SJCRH30 (cell line): ENCODE measurements around the gene TNS4. TPM values are rescaled to one million over a fixed set of nuclear protein-coding genes. Genes with fewer than 3 reads are reported as not detected.
A peak's percentile ranks its signal among the peaks of the same experiment; 100 is the strongest.
"Not testable (repeated sequence)": the region's sequence is repeated elsewhere in the genome, so short reads cannot be mapped to it uniquely, and the experiment has no call there.

Experiments used
- DNase-seq, 2 experiments: peaks; one replicate each; pipeline ENCODE4 v3.0.0-alpha.2; 2015 to 2020
- H3K27ac ChIP-seq: fragments of 250-450 bp; sonication (Bioruptor Pico); 2 replicates; pipeline ENCODE4 v1.5.1; 2020; ENCODE audit warnings: mild to moderate bottlenecking, moderate library complexity
- H3K27me3 ChIP-seq: fragments of 250-450 bp; sonication (Bioruptor Pico); 2 replicates; pipeline ENCODE4 v1.5.1; 2020; ENCODE audit warnings: mild to moderate bottlenecking, moderate library complexity
- H3K36me3 ChIP-seq: fragments of 250-450 bp; sonication (Bioruptor Pico); 2 replicates; pipeline ENCODE4 v1.5.1; 2020; ENCODE audit warnings: mild to moderate bottlenecking, moderate library complexity
- H3K4me1 ChIP-seq: fragments of 250-450 bp; sonication (Bioruptor Pico); 2 replicates; pipeline ENCODE4 v1.5.1; 2020; ENCODE audit warnings: mild to moderate bottlenecking, moderate library complexity
- H3K4me3 ChIP-seq: fragments of 250-450 bp; sonication (Bioruptor Pico); 2 replicates; pipeline ENCODE4 v1.5.1; 2020; ENCODE audit warnings: mild to moderate bottlenecking, moderate library complexity
- H3K9me3 ChIP-seq: fragments of 250-450 bp; sonication (Bioruptor Pico); replicated peaks from 2 replicates; pipeline ENCODE4 v1.5.1; 2020; ENCODE audit warnings: mild to moderate bottlenecking, moderate library complexity
- total RNA-seq: library from RNA; depleted of rRNA; stranded (reverse); fragments of >200 nt; shearing (Covaris generic); gene quantifications from 2 replicates; pipeline ENCODE4 v1.2.3, GENCODE V29; 2014; rRNA removed

Gene TNS4, protein sequence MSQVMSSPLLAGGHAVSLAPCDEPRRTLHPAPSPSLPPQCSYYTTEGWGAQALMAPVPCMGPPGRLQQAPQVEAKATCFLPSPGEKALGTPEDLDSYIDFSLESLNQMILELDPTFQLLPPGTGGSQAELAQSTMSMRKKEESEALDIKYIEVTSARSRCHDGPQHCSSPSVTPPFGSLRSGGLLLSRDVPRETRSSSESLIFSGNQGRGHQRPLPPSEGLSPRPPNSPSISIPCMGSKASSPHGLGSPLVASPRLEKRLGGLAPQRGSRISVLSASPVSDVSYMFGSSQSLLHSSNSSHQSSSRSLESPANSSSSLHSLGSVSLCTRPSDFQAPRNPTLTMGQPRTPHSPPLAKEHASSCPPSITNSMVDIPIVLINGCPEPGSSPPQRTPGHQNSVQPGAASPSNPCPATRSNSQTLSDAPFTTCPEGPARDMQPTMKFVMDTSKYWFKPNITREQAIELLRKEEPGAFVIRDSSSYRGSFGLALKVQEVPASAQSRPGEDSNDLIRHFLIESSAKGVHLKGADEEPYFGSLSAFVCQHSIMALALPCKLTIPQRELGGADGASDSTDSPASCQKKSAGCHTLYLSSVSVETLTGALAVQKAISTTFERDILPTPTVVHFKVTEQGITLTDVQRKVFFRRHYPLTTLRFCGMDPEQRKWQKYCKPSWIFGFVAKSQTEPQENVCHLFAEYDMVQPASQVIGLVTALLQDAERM
- total RNA-seq = not detected in 2 replicates

DNA sequence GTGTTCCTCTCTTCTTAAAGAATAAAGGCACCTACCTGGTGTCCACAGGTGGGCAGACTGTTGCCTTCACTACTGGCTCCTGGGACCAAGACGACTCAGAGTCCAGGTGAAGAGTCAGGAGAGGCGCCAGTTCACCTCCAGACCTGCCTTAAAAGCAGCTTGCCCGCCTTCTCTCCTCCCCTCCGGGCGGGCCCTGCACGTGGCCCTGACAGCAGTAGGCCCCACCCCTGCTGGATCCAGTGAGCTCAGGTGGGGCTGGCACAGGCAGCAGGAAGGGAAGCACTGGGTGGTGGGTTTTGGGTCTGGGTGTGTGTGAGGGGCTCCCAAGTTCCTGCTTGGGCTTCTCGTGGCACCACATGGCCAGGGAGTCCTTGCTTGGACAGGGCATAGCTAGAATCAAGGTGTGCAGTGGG, at the start of gene TNS4:
TSS of gene TNS4 (minus strand) at position 125 of the 413 bp plus-strand sequence. CDS start 5,198 bp downstream, outside the sequence.
- H3K9me3 ChIP-seq = no peaks in the 10 kb centered on the region
- H3K27ac ChIP-seq = no peak within 1 kb of the TSS
- H3K4me3 ChIP-seq = no peak within 1 kb of the TSS
- DNase-seq = no peak
- H3K4me1 ChIP-seq = peaks cover 19% of the 10 kb centered on the region; the same call in 1 of the 2 replicates
- H3K36me3 ChIP-seq = no peaks in the 10 kb centered on the region
- no peaks in the 10 kb centered on the region for H3K27me3 ChIP-seq

DNA sequence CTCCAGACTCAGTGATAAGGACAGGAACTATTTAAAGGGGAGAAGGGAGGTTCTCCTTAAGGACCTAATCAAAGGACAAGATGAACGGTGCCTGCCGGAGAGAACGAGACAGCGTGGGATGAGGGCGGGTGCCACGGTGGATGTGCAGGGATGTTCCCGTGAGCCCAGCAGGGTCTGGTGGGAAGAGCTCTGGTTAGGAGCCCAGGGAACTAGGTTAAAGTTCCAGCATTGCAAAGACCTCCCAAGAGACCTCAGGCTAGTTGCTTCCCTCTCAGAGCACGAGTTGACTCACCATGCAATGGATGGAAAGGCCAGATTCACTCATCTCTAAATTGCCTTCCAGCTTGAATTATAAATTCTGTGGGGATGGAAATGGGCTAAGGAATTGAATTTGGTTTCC, 49.2 kb upstream of the TNS4 start:
- Histone ChIP-seq H3K27ac (no peak overlapping the region), H3K27me3 (no peaks in the 10 kb centered on the region)
- DNase-seq = no peak

DNA sequence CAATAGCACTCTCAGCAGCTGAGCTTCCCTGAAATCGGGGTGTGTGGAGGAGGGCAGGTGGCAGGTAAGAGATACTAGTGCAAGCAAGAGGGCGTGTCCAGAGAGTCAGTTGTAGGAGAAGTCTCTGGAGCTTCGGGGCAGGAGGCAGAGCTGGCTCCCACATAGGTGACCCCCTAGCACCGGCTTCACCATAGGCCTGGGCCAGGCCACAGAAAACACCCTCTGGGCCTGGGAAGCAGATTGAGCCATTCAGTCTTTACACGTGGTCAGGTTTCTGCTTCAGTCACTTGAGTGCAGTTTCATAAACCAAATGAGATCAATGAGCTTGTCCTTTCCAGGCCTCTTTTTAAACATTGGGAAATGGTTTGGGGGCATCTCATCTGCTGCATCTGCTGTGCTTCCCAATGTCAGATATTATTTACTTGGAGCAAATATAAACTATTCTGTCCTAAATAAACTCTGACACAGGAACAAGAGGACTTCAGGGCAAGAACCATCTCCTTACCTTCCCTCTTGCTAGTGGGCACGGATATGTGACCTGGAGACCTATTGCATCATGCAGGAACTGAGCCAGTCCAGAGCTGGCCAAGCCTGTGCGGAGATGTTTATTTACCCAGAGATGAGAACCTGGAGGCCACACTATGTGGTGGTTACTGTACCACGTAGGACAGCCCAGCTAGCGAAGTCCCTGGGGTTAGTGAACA, 47.7 kb upstream of the TNS4 start:
- peak overlapping the region; percentile 84 for H3K27ac ChIP-seq
- peak; percentile 48 to 61 for DNase-seq
- no peaks in the 10 kb centered on the region for H3K36me3 ChIP-seq
- H3K9me3 ChIP-seq = no peaks in the 10 kb centered on the region
- H3K27me3 ChIP-seq = no peaks in the 10 kb centered on the region
- peaks cover 62% of the 10 kb centered on the region for H3K4me1 ChIP-seq
- H3K4me3 ChIP-seq = no peak overlapping the region

More for the DNA sequence above, 49.2 kb upstream of the TNS4 start:
- Histone ChIP-seq H3K36me3 (no peaks in the 10 kb centered on the region), H3K4me1 (peaks cover 68% of the 10 kb centered on the region), H3K4me3 (no peak overlapping the region), H3K9me3 (no peaks in the 10 kb centered on the region)

DNA sequence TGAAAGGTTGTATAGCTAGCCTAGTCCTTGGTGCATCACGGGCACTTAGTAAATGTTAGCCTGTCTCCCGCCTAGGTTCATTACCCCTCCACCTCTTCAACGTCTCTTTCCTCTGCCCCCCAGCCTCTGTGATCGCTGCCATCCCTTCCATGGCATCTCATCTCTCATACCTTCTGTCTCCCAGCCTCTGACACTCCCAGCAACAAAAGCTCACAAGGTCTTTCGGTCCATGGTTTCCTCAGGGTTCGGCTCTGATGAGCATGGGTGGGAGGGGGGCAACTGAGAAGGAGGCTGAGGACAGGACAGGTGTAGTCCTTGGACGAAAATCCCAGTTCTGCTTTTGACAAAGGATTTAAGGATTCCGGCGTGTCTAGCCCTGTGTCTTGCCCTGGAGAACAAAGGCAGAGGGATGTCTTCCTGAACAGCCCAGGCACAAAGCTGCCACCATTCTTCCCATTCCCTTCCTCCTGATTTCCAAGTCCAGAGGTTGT, 47.1 kb upstream of the TNS4 start:
- no peak overlapping the region for H3K4me3 ChIP-seq
- peak overlapping the region; percentile 84 for H3K27ac ChIP-seq
- DNase-seq = no peak
- H3K9me3 ChIP-seq = no peaks in the 10 kb centered on the region
- peaks cover 62% of the 10 kb centered on the region for H3K4me1 ChIP-seq
- no peaks in the 10 kb centered on the region for H3K36me3 ChIP-seq
- no peaks in the 10 kb centered on the region for H3K27me3 ChIP-seq

DNA sequence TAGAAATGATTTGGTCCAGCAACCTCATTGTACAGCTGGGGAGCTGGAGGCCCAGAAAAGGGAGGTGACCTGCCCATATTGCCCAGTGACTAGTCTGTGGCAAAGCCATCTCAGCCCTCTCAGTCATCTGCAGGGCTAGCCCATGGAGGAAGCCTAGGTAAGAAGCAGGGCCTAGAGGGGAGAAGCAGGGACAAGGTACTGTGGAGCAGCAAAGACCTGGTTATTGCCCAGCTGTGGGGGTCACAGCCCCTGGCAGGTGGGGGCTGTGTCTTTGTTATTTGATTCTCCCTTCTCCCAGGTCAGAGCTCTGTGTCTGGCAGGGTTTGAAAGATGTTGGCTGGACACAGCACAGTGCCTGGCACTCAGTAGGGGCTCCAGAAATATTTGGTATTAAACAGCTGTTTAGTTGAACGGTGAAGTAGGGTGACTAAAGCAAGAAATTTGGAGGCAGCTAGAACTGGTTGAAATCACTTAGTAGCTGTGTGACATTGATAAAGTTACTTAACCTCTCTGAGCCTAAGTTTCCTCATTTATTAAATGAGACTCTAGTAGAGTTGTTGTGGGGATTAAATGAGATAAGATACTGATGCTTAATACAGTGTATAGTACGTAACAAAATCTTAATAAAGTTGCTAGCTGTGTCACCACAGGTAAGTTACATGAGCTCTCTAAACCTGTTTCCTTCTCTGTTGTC, 46.5 kb upstream of the TNS4 start:
- no peak overlapping the region for H3K4me3 ChIP-seq
- no peaks in the 10 kb centered on the region for H3K27me3 ChIP-seq
- H3K36me3 ChIP-seq = no peaks in the 10 kb centered on the region
- H3K27ac ChIP-seq = peak overlapping the region; percentile 84
- H3K4me1 ChIP-seq = peaks cover 62% of the 10 kb centered on the region
- no peaks in the 10 kb centered on the region for H3K9me3 ChIP-seq
- DNase-seq = no peak

DNA sequence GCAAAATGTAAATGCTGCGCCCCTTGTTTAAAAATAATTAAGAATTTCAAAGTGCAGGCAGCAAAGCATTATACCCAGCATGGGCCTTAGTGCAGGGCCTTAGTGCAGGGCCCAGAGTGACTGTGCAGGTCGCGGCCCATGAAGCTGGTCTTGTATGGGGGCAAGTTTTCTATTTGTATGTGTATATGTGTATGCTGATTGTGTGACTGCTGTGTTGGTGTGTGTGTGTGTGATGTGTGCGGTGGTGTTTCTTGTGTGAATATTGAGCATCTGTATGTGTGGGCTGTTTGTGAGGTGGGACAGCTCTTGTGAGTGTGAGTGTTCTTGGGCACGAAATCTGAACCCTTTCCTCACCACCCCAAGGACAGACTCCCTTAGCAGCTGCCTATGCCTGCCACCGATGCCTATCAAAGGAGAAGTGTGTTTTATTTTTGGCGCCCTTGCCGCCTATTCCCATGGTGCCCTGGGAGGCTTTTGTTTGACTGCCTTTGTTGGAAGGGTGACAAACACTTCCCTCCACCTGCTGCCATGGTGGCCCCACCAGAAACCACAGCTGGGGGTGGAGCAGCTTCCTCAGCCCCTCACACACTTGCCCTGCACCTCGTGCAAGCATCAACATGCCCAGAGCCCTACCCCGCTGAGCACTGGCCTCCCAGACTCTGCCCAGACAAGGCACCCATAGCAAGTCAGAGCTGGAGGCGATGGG, 45.8 kb upstream of the TNS4 start:
- Histone ChIP-seq H3K4me1 (peaks cover 69% of the 10 kb centered on the region), H3K27ac (peak overlapping the region; percentile 84), H3K36me3 (no peaks in the 10 kb centered on the region), H3K27me3 (no peaks in the 10 kb centered on the region), H3K4me3 (no peak overlapping the region), H3K9me3 (no peaks in the 10 kb centered on the region)
- peak; percentile 98 to 99 for DNase-seq

DNA sequence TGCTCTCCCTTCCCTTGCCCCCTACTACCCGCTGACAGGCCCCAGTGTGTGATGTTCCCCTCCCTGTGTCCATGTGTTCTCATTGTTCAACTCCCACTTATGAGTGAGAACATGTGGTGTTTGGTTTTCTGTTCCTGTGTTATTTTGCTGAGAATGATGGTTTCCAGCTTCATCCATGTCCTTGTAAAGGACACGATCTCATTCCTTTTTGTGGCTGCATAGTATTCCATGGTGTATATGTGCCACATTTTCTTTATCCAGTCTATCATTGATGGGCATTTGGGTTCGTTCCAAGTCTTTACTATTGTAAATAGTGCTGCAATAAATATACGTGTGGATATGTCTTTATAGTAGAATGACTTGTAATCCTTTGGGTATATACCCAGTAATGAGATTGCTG, 45.1 kb upstream of the TNS4 start:
- DNase-seq, H3K9me3 ChIP-seq, H3K4me3 ChIP-seq, H3K27me3 ChIP-seq, H3K36me3 ChIP-seq: not testable (repeated sequence)
- Histone ChIP-seq H3K27ac (peak overlapping the region; percentile 84), H3K4me1 (peaks cover 73% of the 10 kb centered on the region)

DNA sequence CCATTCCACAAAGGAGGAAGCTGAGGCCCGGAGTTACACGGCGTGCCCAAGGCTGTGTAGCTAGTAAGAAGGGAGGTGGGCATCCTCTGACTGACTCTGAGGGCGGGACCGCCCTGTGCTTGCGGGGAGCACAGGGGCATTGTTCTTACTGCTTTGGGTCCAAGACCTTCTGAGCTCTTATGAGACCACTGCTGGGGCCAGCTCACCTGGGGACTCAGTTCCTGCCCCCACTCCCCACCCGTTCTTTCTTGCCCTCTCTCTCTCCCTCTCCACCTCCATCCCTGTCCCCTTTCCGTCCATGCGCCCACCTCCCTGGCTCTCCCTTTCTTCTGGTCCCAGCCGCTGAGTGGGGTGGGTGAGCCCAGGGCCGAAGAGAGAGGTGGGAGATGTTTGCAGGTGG, 44.2 kb upstream of the TNS4 start:
- Histone ChIP-seq H3K9me3 (no peaks in the 10 kb centered on the region), H3K36me3 (no peaks in the 10 kb centered on the region), H3K4me3 (no peak overlapping the region), H3K27ac (no peak overlapping the region), H3K27me3 (no peaks in the 10 kb centered on the region), H3K4me1 (peaks cover 69% of the 10 kb centered on the region)
- DNase-seq = no peak

DNA sequence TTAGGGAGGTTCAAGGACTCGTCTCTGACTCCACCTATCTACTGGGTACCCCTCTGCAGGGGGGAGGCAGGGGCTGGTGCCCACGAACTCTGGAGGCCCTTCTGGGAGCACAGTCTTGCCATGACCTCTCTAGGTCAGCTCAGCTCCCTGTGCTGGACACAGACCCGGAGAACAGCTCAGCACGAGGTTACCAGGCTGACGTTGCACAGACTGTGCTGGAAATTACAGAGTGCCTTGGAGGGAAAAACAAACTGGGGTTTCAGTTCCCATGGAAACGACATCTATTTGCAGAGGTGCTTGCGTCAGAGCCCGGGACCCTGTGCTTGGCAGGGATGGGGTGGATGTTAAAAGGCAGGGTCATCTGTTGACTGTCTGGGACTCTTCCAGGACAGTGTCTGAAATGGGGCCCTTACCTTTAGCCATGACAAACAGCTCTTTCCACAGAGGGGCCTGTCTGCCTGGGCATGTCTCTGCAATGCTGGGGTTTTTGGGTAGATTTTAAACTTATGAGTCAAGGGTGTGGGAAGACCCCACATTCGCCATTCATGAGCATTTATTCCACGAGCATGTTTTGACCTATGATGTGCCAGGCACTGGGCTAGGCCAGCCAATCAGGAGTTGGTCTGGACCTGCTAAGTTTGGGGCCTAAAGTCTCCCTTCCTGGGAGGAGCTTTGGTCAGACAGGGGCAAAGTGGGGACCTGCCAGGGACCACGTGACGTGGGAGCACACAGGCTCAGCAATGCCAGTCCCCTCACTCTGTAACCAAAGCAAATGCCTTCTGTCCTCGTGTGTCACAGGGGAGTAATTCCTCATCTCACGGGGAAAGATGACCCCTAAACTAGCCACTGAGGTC, 41.4 kb upstream of the TNS4 start:
- Histone ChIP-seq H3K36me3 (no peaks in the 10 kb centered on the region), H3K9me3 (no peaks in the 10 kb centered on the region), H3K27me3 (no peaks in the 10 kb centered on the region), H3K27ac (peak overlapping the region; percentile 76), H3K4me3 (peak overlapping the region; percentile 4; the same call in 1 of the 2 replicates), H3K4me1 (peaks cover 40% of the 10 kb centered on the region)
- peak; percentile 82 to 85 for DNase-seq

DNA sequence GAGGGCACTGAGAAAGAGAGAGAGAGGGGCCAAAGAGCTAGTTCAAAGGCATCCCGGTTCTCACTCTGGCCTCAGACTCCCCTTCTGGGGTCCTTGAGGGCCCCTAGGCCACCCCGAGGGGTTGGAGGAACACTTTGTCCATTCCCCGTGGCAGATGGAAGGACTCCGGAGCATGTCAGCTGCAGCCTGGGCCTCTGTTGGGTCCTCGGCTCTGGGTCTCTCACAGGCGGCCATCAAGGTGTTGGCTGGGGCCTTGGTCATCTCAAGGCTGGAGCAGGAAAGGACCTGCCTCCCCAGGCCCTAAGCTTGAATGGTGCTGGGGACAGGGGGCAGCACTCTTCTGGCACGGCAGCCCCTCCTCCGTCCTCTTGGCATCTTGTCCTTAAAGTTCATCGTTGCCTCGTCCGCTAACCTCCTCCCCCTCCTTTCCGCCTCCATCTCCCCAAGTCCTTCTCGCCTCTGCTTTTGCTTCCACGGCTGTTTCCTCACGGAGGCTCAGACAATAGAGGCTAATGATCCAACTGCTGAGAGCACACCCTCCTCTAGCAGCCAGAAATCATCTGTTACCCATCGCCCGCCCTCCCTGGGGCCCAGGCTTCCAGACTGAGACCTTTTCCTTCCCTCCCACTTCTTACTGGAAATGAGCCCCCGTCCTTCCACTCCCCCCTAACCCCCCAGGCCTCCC, 40.6 kb upstream of the TNS4 start:
- Histone ChIP-seq H3K4me1 (peaks cover 36% of the 10 kb centered on the region), H3K27ac (peak overlapping the region; percentile 76), H3K4me3 (no peak overlapping the region), H3K9me3 (no peaks in the 10 kb centered on the region), H3K36me3 (no peaks in the 10 kb centered on the region), H3K27me3 (no peaks in the 10 kb centered on the region)
- DNase-seq = peak in 1 of 2 experiments; percentile 54

DNA sequence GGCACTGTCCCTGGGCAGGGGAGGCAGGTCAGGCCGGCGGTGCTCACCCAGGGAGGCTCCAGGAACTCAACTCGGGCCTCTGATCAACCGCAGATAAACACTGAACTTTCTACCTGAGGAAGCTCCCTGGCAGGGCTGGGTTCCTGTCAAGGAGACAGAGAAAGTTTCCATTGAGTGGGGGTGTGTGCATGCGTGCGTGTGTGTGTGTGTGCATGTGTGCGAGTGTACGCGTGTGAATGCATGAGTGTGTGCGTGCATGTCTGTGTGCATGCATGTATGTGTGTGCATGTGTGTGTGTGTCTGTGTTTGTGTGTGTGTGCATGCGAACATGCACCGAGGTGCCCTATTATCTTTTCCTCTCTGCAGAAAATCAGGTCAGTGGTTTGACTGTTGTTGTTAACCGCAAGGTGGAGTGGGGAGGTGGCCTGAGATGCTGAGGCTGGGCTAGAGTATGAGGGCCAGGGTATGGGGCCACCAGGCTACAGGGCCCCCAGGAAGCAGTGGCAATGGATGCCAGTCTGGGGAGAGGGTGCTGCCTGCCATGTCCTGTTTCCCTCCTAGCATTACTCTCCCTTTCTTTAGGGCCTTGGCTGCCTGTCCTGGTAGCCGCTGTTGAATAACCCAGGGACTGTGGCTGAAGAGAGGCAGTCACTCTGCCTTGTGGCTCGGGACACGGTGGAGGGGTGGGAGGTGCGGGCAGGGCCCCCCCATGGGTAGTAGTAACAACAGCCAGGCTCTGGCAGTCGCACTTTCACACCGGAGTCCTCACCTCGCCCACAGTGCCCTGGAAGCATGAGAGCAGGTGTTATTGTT, 39.8 kb upstream of the TNS4 start:
- Histone ChIP-seq H3K9me3 (no peaks in the 10 kb centered on the region), H3K36me3 (no peaks in the 10 kb centered on the region), H3K4me1 (peaks cover 40% of the 10 kb centered on the region), H3K27ac (peak overlapping the region; percentile 76), H3K4me3 (no peak overlapping the region), H3K27me3 (no peaks in the 10 kb centered on the region)
- no peak for DNase-seq

DNA sequence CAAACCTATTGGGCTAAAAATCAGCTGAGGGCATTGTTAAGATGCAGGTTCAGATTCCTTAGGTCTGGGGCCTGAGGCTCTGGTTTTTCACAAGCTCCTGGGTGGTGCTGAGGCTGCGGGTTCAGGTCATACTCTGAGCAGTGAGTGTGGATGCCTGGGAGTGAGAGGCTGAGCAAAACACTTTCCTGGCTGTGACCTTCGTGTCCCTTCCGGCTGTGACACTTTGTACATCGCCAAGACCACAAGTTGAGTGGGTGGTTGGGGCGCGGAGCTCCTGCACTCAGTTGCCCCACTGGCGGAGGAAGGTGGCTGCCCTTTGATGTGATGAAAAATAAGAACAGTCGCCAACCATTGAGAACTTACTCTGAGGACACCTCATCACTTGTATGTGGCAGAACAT, 39.0 kb upstream of the TNS4 start:
- Histone ChIP-seq H3K9me3 (no peaks in the 10 kb centered on the region), H3K4me3 (no peak overlapping the region), H3K27me3 (no peaks in the 10 kb centered on the region), H3K27ac (no peak overlapping the region), H3K4me1 (peaks cover 42% of the 10 kb centered on the region), H3K36me3 (no peaks in the 10 kb centered on the region)
- no peak for DNase-seq
